GM21576 (cell line): ENCODE results near the gene NRM.
"Not testable (repeated sequence)": the region's sequence is repeated elsewhere in the genome, so short reads cannot be mapped to it uniquely, and the experiment has no call there.

ENCODE experiments used
- ATAC-seq: cut with Tn5 transposase; IDR thresholded peaks from one replicate; pipeline ENCODE4 v1.9.1; 2021; ENCODE audit warnings: mild to moderate bottlenecking, moderate library complexity; ENCODE audit not compliant: unreplicated experiment

The NRM gene, protein sequence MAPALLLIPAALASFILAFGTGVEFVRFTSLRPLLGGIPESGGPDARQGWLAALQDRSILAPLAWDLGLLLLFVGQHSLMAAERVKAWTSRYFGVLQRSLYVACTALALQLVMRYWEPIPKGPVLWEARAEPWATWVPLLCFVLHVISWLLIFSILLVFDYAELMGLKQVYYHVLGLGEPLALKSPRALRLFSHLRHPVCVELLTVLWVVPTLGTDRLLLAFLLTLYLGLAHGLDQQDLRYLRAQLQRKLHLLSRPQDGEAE

DNA sequence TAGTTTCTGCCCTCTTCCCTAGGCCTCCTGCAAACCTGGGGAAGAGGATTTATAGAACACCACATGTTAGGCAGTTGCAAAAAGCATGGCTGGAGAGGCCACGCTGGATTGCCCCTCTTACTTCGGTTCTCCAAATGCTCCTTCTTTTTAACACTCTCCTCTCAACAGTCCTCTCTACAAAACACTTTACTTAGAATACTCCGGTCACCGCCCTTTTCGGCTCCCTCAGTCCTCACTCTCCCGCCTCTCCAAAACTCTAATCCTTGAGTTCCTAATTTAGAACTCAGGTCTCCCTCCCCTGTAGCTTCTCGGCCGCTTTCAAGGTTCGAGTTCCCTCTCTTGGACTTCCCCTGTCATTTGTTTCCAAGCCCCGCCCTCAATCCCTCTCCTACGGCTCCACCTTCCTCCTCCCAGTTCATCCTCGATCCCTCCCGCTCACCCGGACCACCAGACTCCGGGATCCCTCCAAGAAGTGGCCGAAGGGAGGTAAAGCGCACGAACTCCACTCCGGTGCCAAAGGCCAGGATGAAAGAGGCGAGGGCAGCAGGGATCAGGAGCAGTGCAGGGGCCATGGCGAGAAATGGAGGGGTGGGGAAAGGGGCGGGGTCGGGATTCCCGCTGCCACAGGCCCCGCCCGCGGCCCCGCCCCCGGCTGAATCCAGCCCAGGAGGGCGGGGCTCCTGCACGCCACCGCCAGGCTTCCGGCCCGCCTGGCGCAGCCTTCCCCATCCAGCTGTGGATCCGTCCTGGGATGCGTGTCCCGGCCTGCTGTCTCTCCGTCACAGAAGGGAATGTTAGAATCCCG lies at the start of gene NRM:
TSS of gene NRM (minus strand) at position 582 of the 805 bp plus-strand sequence. CDS start at position 572, 10 bp downstream.
- ATAC-seq: peak; percentile 27

DNA sequence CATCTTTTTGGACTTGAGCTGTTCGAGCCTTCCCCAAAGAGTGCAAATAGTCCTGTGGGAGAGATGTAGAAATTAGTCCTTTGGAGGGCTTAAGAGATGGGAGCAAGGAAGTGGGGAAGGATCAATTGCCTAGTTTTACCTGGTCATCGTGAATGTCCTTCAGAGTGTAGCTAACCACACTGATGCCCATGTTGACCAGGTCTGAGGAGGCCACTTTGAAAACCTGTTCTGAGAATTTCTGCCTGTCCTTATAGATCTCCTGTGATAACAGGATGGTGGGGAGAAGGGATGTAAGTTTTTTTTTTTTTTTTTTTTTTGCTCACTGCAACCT lies 49.7 kb upstream of the NRM start:
- no peak for ATAC-seq

DNA sequence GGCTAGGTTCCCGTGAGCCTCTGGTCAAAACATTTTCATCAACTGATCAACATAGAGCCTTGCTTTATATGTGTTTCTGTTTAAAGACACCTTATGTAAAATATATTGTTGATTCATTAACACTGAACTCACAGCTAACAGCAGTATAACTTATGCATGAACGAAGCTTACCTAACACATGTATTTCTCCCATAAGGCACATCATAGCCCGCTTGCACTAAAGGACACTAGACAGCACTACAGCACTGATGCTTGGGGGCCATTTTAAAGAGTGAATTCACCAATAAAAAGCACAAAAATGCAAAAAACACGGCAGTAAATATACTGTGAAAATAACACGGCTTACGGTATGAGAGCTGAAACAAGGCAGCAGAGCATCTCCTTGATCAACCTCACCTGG lies 47.7 kb upstream of the NRM start:
- ATAC-seq: no peak

DNA sequence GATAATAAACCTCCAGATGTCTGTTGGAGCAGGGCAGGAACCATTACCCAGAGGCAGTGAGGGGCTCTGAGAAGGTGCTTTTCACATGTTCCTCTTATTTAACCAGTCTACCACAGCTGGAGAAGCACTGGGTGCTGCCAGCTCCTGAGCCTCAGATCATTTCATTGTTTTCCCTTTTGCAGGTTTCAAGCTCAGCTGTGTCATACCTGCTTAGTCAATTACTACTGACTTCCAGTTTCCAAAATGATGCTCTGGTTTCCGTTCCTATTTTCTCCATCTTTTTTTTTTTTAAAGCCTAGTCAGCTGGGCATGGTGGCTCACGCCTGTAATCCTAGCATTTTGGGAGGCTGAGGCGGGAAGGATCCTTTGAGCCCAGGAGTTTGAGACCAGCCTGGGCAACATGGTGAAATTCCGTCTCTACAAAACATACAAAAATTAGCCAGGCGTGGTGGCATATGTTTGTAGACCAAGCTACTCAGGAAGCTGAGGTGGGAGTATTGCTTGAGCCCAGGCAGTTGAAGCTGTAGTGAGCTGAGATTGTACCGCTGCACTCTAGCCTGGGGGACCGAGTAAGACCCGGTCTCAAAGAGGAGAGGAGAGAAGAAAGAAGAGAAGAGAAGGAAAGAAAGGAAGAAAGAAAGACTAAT lies 45.0 kb upstream of the NRM start:
- no peak for ATAC-seq

DNA sequence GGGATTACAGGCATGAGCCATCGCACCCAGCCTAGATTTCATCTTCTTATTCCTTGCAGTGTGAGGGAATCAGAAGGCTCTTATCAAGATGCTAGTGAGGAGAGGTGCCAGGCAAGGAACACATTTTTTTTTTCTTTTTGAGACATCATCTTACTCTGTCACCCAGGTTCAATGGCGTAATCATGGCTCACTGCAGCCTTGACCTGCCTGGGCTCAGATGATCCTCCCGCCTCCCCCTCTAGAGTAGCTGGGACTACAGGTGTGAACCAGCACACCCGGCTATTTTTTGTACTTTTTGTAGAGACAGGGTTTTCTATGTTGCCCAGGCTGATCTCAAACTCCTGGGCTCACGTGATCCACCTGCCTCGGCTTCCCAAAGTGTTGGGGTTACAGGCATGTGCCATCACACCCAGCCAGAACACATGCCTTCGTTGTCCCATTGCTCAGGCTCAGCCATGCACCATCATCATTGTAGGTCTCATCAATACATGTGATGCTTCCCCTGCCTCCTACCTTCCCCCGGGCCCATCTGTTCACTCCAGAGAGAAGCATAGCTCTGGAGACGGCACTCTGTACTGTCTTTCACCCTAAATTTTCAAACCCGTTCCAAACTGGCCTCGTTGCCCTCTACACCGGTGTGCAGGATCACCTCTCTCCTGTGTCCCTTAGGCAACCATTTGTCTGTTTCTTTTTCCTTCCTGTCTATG lies 41.6 kb upstream of the NRM start:
- ATAC-seq: no peak

DNA sequence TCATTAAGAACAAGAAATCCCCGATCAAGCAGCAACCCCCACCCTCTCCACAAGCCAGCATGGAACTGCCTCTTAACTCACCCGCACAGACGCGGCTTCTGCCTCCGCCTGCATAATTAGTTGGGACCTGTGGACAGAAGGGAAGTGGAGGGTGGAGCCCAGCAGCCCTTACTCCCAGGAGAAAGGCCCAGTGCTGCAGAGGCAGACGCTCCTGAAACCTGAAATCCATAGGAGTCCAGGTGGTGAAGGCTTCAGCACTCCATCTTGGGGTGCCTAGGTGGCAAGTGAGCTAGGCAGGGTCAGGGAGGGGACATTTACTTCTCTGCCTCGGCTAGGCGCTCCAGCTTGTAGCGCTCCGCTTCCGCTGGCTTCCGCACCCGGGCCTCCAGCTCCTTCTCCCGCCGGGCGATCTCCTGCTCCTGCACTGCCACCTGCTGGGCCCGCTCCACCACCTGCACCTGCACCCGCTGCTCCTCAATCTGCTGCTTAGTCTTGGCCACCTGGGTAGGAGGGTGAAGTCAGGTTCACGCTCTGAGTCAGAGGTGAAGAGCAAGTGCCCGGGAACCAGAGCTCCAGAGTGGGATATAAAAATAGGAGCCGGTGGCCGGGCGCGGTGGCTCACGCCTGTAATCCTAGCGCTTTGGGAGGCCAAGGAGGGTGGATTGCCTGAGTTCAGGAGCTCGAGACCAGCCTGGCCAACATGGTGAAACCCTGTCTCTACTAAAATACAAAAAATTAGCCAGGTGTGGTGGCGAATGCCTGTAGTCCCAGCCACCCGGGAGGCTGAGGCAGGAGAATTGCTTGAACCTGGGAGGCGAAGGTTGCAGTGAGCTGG lies 40.0 kb upstream of the NRM start:
- no peak for ATAC-seq

DNA sequence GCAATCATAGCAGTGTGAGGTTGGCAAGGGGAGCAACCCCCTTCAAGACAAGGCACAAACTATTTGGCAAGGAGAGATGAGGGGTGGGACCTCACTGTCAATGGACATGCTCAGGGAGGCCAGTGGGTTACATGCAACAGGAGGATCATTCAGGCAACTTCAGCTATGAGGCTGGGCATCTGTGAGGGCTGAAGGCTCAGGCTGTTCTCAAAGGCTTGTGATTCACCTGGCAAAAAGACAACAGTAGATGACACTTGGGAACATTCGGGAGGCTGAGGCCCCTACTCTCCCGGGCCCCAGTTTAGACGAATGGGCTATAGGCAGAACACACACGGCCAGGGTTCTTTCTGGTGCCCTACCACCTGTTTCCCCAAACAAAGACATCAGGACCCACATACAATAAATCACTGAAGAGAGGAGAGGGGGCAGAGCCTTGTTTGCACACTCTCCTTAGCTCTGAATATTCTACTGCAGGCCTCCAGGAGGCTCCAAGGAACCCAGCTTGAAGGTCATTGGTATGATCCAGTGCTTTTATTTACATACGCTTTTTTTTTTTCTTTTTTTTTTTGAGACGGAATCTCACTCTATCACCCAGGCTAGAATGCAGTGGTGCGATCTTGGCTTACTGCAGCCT lies 37.3 kb upstream of the NRM start:
- ATAC-seq: no peak

DNA sequence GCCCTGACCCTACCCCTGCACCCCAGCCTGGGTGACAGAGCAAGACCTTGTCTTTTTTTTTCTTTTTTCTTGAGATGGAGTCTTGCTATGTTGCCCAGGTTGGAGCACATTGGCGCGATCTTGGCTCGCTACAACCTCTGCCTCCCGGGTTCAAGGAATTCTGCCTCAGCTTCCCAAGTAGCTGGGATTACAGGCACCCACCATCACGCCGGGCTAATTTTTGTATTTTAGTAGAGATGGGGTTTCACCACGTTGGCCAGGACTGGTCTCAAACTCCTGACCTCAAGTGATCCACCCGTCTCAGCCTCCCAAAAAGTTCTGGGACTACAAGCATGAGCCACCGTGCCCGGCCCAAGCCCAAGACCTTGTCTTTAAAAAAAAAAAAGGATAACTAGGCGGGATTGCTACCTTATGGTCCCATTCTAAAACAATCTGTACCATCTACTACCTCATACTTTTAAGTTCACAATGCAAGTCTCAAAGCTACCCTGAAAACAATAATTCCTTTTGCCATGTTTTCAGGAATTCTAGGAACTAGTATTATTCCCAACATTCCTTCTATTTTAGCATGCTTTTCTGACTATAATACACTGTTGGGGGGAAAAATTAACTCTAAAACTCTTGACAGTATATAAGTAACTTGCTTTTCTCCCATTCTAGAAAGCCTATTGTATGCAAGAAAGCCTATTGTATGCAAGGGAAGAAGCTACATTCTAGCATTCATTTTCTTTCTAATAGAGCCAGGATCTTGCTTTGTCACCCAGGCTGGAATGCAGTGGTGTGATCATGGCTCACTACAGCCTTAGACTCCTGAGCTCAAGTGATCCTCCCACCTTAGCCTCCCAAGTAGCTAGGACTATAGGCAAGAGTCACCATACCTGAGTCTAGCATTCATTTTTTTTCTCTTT lies 36.0 kb upstream of the NRM start:
- ATAC-seq: no peak

DNA sequence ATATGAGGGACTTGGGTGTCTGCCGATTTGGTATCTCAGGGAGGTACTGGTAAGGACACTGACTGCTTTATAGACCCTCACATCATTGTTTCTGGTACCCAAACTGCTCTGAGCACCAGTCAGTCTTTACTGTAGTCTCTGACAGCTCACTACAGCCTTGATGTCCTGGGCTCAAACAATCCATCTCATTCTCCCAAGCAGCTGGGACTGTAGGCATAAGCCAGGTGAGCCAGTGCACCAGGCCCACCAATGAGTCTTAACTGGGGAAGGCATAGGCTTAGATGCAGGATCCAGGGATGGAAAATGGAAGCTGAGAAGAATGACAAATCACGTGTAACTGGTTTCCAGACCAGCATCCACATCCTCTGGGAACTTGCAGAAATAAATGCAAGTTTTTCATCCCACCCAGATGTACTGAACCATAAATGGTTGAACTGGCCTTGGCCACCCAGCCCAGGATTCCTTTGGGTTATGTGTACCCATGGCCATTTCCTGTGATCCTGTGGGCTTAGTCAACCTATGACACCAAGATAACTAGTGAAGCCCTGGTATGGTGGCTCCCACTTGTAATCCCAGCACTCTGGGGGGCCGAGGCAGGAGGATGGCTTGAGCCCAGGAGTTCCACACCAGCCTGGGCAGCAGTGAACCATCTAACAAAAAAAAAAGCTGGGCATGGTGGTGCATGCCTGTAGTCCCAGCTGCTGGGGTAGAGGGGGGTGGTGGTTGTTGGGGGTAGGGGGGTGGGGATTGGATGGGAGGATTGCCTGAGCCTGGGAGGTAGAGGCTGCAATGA lies 35.1 kb upstream of the NRM start:
- no peak for ATAC-seq

DNA sequence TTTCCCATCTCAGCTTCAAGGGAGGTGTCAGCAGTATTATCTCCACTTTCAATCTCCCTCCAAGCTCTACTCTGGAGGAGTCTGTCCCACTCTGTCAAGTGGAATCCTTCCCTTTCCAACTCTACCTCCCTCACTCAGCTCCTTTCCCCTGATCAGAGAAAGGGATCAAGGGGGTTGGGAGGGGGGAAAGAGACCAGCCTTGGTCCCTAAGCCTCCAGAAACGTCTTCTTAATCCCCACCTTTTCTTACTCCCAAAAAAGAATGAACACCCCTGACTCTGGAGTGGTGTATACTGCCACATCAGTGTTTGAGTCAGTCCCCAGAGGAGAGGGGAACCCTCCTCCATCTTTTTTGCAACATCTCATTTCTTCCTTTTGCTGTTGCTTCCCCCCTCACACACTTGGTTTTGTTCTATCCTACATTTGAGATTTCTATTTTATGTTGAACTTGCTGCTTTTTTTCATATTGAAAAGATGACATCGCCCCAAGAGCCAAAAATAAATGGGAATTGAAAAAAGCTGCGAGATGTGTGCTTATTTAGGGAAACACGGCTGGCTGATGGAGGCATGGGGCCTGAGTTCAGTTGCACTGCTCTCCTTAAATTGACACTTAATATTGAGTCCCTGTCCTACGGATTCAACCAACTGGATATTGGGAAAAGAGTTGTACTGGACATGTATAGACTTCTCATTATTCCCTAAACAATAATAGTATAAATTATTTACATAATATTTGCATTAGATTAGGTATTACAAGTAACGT lies 34.3 kb upstream of the NRM start:
- no peak for ATAC-seq

DNA sequence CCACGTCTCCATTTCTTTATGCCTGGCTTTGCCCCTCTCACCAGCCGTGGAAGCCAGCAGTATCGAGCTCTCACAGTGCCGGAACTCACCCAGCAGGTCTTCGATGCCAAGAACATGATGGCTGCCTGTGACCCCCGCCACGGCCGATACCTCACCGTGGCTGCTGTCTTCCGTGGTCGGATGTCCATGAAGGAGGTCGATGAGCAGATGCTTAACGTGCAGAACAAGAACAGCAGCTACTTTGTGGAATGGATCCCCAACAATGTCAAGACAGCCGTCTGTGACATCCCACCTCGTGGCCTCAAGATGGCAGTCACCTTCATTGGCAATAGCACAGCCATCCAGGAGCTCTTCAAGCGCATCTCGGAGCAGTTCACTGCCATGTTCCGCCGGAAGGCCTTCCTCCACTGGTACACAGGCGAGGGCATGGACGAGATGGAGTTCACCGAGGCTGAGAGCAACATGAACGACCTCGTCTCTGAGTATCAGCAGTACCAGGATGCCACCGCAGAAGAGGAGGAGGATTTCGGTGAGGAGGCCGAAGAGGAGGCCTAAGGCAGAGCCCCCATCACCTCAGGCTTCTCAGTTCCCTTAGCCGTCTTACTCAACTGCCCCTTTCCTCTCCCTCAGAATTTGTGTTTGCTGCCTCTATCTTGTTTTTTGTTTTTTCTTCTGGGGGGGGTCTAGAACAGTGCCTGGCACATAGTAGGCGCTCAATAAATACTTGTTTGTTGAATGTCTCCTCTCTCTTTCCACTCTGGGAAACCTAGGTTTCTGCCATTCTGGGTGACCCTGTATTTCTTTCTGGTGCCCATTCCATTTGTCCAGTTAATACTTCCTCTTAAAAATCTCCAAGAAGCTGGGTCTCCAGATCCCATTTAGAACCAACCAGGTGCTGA lies 33.3 kb upstream of the NRM start:
- not testable (repeated sequence) for ATAC-seq

DNA sequence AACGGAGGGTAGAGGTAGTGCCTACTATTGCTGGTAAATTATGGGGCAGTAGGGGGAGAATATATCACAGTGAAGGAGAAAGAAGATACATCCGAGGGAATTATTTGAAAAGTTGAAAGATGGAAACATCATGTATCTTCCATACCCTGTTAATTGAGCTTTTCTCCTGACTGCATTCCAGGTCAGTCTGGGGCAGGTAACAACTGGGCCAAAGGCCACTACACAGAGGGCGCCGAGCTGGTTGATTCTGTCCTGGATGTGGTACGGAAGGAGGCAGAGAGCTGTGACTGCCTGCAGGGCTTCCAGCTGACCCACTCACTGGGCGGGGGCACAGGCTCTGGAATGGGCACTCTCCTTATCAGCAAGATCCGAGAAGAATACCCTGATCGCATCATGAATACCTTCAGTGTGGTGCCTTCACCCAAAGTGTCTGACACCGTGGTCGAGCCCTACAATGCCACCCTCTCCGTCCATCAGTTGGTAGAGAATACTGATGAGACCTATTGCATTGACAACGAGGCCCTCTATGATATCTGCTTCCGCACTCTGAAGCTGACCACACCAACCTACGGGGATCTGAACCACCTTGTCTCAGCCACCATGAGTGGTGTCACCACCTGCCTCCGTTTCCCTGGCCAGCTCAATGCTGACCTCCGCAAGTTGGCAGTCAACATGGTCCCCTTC lies 32.5 kb upstream of the NRM start:
- ATAC-seq: not testable (repeated sequence)

DNA sequence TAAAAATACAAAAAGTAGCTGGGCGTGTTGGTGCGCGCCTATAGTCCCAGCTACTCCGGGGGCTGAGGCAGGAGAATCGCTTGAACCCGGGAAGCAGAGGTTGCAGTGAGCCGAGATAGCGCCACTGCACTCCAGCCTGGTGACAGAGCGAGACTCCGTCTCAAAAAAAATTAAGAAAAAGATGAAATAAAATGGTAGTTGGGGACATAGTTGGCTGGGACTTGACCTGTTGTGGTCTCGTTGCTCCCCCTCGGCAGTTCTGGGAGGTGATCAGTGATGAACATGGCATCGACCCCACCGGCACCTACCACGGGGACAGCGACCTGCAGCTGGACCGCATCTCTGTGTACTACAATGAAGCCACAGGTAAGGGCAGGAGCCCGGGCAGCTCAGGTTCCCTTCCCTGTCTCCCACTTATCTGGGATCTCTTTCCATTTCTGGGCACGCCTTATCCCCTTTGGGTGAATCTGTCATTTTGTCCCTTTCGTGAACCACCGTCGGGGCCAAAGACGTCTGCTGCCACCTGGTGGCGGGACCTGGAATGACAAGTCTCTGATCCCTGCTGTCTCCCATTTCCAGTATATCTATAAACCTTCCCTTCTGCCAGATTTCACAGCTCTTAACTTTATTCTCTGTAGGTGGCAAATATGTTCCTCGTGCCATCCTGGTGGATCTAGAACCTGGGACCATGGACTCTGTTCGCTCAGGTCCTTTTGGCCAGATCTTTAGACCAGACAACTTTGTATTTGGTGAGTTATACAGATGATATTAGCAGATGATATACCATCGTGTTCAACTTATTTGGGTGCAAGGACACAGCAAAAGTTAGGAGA lies 31.7 kb upstream of the NRM start:
- no peak for ATAC-seq

DNA sequence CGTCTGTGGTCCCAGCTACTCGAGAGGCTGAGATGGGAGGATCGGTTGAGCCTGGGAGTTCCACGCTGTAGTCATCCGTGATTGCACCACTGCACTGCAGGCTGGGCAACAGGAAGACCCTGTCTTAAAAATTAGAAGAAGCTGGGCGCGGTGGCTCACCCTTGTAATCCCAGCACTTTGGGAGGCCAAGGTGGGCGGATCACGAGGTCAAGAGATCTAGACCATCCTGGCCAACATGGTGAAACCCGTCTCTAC lies 31.2 kb upstream of the NRM start:
- not testable (repeated sequence) for ATAC-seq
